Mucosa of descending colon (tissue), 3 donors: ENCODE results near the gene RAF1. TPM values are rescaled to one million over a fixed set of nuclear protein-coding genes. Genes with fewer than 3 reads are reported as not detected.
"Not testable (repeated sequence)": the region's sequence is repeated elsewhere in the genome, so short reads cannot be mapped to it uniquely, and the experiment has no call there.

Experiments used
- ATAC-seq: fragments of 200-7000 bp; cut with Tn5 transposase; one replicate; pipeline ENCODE4 v1.9.1; 2020; ENCODE audit warnings: mild to moderate bottlenecking, moderate library complexity
- DNase-seq, 3 donors: peaks; one replicate each; pipeline ENCODE4 v3.0.0-alpha.2; 2020
- H3K36me3 ChIP-seq: fragments of 200-600 bp; one replicate; pipeline ENCODE4 v1.8.0; 2021; ENCODE audit warnings: low read depth, mild to moderate bottlenecking
- H3K4me1 ChIP-seq: fragments of 200-600 bp; one replicate; pipeline ENCODE4 v1.8.0; 2021; ENCODE audit warnings: low read depth, mild to moderate bottlenecking
- H3K4me3 ChIP-seq: fragments of 200-600 bp; one replicate; pipeline ENCODE4 v1.8.0; 2021; ENCODE audit warnings: mild to moderate bottlenecking
- H3K9me3 ChIP-seq: fragments of 200-600 bp; one replicate; pipeline ENCODE4 v1.8.0; 2021; ENCODE audit warnings: mild to moderate bottlenecking
- intact Hi-C, 2 donors: fragments of 100-400 bp; cut with DNase I in 1 of 2; cut with micrococcal nuclease in 1 of 2; formaldehyde crosslinking; loops; one replicate each; pipeline versions ENCODE4 v1.11.0 to v1.11.1; 2022; cut with DNase I, micrococcal nuclease
- total RNA-seq, 3 donors: library from RNA; stranded (reverse); fragmentation: NEBNext Ultra II Directional in 2 of 3; extraction: Animal tissue kit (Norgen Biotek cat#: 25700) in 2 of 3; gene quantifications; one replicate each; pipeline versions ENCODE4 v1.2.1 to v1.2.4, GENCODE V29; 2021 to 2023
- TF ChIP-seq, protein P1 (sequence below): fragments of 200-600 bp; IDR thresholded peaks from one replicate; pipeline ENCODE4 v1.8.0; 2022; ENCODE audit warnings: antibody characterized with exemption, mild to moderate bottlenecking
- donor health status: DM: no; HTN: no; CAD: no; lungs with moderate emphysema.
- donor health status: DM: no; HTN: no; CAD: no.
- donor health status: DM: no; HTN: yes; CAD: no.

RAF1 gene
- total RNA-seq, 3 donors from 2014 or later: 75.4 to 99.7 (median 76.9) TPM

GRCh38 chr3:12681943-12682390, 18.1 kb upstream of the RAF1 start:
- H3K9me3 ChIP-seq: no peaks in the 10 kb centered on the region
- H3K36me3 ChIP-seq: no peaks in the 10 kb centered on the region
- ATAC-seq (peak; percentile 54), DNase-seq (no peak)
- intact Hi-C loops: no loop called here
- H3K4me1 ChIP-seq: no peaks in the 10 kb centered on the region
- TF ChIP-seq, protein P1, sequence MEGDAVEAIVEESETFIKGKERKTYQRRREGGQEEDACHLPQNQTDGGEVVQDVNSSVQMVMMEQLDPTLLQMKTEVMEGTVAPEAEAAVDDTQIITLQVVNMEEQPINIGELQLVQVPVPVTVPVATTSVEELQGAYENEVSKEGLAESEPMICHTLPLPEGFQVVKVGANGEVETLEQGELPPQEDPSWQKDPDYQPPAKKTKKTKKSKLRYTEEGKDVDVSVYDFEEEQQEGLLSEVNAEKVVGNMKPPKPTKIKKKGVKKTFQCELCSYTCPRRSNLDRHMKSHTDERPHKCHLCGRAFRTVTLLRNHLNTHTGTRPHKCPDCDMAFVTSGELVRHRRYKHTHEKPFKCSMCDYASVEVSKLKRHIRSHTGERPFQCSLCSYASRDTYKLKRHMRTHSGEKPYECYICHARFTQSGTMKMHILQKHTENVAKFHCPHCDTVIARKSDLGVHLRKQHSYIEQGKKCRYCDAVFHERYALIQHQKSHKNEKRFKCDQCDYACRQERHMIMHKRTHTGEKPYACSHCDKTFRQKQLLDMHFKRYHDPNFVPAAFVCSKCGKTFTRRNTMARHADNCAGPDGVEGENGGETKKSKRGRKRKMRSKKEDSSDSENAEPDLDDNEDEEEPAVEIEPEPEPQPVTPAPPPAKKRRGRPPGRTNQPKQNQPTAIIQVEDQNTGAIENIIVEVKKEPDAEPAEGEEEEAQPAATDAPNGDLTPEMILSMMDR: no peak
- H3K4me3 ChIP-seq: no peak overlapping the region

GRCh38 chr3:12681089-12681942, 17.4 kb upstream of the RAF1 start:
- Histone ChIP-seq H3K4me1 (no peaks in the 10 kb centered on the region), H3K36me3 (no peaks in the 10 kb centered on the region), H3K9me3 (no peaks in the 10 kb centered on the region), H3K4me3 (no peak overlapping the region)
- intact Hi-C loops: no loop called here
- TF ChIP-seq, protein P1: no peak
- DNase-seq (no peak), ATAC-seq (no peak)

DNA sequence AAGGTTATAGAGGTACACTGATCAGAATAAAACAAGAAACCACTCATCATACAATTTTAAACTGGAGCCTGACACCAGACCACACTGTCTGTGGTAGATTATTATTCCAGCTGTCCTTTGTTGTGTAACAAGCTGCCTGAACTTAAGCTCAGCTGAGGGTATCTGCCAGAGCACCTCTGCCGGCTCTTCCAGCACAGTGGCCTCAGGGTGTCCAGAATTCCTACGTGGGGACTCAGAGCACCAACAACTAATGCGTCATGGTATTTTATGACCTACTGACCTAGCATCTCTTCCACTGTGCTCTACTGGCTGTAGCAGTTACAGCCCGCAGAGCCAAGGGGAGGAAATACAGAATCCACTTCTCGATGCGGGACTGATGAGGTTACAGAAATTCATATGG, 15.6 kb upstream of the RAF1 start:
- intact Hi-C loops: no loop called here
- Histone ChIP-seq H3K9me3 (no peaks in the 10 kb centered on the region), H3K4me1 (no peaks in the 10 kb centered on the region), H3K4me3 (no peak overlapping the region), H3K36me3 (no peaks in the 10 kb centered on the region)
- ATAC-seq: no peak
- TF ChIP-seq, protein P1: no peak
- no peak for DNase-seq

DNA sequence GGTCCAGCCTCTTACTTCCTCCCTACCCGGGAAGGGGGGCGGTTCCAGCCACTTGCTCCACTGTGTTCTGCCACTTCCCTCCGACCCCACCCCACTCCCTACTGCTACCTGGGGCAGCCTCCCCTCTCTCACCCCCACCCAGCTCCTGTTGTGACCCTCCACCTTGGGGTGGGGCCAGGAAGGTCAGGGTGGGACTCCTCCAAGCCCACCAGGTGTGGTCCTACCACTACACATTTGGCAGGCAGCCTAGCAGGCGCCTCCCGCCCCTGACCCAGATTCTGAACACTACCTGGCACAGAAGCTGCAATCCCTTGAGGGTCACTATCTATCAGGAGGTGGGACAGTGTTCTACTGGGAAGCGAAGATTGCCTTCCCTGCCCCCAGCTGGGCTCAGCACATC, 13.7 kb upstream of the RAF1 start:
- ATAC-seq: no peak
- intact Hi-C loops: no loop called here
- TF ChIP-seq, protein P1: no peak
- Histone ChIP-seq H3K4me3 (no peak overlapping the region), H3K36me3 (no peaks in the 10 kb centered on the region), H3K4me1 (no peaks in the 10 kb centered on the region), H3K9me3 (no peaks in the 10 kb centered on the region)
- DNase-seq: no peak

DNA sequence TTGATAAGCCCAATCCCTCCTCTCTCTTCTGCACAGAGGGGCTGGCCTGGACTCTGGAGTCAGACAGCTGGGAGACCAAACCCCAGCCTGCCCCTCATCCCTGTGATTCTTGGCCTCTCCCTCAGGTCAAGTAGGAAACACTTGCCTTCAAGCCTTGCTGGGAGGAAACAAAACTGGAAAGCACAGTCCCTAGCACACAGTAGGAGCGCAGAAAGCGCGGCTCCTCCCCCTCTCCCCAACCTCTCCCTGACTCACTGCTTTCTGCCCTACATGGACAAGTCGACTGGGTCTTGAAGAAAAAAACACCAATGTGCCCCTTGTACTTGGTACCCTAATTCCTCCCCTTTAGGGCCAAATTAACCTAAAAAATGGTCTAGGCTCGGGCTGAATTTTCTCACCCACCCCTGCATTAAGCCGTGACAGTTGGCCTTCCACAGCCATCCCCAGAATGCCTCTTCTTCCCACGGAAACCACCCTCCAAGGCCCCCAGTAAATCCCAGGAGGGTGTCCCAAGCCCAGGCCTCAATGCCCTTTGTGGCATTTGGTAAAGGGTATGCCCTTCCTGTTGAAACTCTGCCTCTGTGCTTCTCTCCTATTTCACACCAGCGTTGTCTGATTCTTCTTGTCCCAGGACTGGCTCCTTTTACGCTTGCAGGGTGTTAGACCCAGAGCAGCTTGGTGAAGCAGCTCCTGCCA, 11.3 kb upstream of the RAF1 start:
- no peak overlapping the region for H3K4me3 ChIP-seq
- TF ChIP-seq, protein P1: no peak
- no peaks in the 10 kb centered on the region for H3K4me1 ChIP-seq
- DNase-seq (no peak), ATAC-seq (no peak)
- intact Hi-C loops: no loop called here
- no peaks in the 10 kb centered on the region for H3K36me3 ChIP-seq
- H3K9me3 ChIP-seq: no peaks in the 10 kb centered on the region

- not testable (repeated sequence) for H3K36me3 ChIP-seq, H3K4me3 ChIP-seq
Observed at GRCh38 chr3:12673956-12674736, 10.2 kb upstream of the RAF1 start.

More at GRCh38 chr3:12673956-12674736, 10.2 kb upstream of the RAF1 start:
- ATAC-seq, intact Hi-C loops, H3K4me1 ChIP-seq, DNase-seq, H3K9me3 ChIP-seq: not testable (repeated sequence)
